Thyroid gland (tissue), 4 donors: ENCODE results near the gene PLXNB3.

Source experiments
- POLR2A ChIP-seq, 2 donors: fragments of 450-650 bp; IDR thresholded peaks; one replicate each; pipeline ENCODE4 v1.6.1; 2017; ENCODE audit warnings: antibody characterized with exemption in 2 of 2, mild to moderate bottlenecking in 2 of 2, moderate library complexity in 1 of 2
- TF ChIP-seq, protein P1 (sequence below), 6 experiments: fragments of 200-600 bp in 3 of 6; fragments of 450-650 bp in 3 of 6; sonication (generic) in 3 of 6; IDR thresholded peaks; one replicate each; pipeline ENCODE4 v1.5.1; 2016 to 2019; ENCODE audit warnings: antibody characterized with exemption in 6 of 6, mild to moderate bottlenecking in 2 of 6, inconsistent platforms in 1 of 6, moderate library complexity in 1 of 6

DNA sequence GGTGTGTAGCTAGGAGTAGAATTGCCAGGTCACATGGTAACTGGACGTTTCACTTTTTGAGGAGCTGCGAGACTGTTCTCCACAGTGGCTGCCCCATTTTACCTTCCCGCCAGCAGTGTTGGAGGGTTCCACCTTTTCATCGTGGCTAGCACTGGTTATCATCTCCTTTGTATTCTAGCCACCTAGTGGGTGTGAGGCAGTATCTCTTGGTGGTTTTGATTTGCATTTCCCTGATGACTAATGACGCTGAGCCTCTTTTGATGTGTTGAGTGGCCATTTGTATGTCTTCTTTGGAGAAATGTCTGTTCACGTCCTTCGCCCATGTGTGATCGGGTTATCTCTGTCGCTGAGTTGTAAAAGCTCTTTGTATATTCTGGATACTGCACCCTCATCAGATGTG lies 28.8 kb upstream of the PLXNB3 start:
- TF ChIP-seq, protein P1, sequence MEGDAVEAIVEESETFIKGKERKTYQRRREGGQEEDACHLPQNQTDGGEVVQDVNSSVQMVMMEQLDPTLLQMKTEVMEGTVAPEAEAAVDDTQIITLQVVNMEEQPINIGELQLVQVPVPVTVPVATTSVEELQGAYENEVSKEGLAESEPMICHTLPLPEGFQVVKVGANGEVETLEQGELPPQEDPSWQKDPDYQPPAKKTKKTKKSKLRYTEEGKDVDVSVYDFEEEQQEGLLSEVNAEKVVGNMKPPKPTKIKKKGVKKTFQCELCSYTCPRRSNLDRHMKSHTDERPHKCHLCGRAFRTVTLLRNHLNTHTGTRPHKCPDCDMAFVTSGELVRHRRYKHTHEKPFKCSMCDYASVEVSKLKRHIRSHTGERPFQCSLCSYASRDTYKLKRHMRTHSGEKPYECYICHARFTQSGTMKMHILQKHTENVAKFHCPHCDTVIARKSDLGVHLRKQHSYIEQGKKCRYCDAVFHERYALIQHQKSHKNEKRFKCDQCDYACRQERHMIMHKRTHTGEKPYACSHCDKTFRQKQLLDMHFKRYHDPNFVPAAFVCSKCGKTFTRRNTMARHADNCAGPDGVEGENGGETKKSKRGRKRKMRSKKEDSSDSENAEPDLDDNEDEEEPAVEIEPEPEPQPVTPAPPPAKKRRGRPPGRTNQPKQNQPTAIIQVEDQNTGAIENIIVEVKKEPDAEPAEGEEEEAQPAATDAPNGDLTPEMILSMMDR (IDR thresholded peaks at IDR 0.05) = no peak
- TF ChIP-seq POLR2A (IDR thresholded peaks at IDR 0.05) = no peak
